Mesothelial cell of epicardium (in vitro differentiated cells): Measurements from ENCODE around the gene MTMR6. TPM values are rescaled to one million over a fixed set of nuclear protein-coding genes. Genes with fewer than 3 reads are reported as not detected.

ENCODE experiments used
- DNase-seq, 2 experiments: peaks; one replicate each; pipeline ENCODE4 v3.0.0; 2021; ENCODE audit warnings: low spot score in 2 of 2; ENCODE audit not compliant: unreplicated experiment in 2 of 2
- H3K27ac Mint-ChIP-seq: 2 replicates; pipeline ENCODE4 v1.8.0; 2021; ENCODE audit warnings: mixed read lengths
- H3K27me3 Mint-ChIP-seq: 2 replicates; pipeline ENCODE4 v1.8.0; 2021; ENCODE audit warnings: low read depth, mixed read lengths
- H3K36me3 Mint-ChIP-seq: 2 replicates; pipeline ENCODE4 v1.8.0; 2021; ENCODE audit warnings: mixed read lengths
- H3K4me1 Mint-ChIP-seq: 2 replicates; pipeline ENCODE4 v1.8.0; 2021; ENCODE audit warnings: mixed read lengths
- H3K4me3 Mint-ChIP-seq: 2 replicates; pipeline ENCODE4 v1.8.0; 2021; ENCODE audit warnings: mild to moderate bottlenecking, moderate library complexity, mixed read lengths
- H3K9me3 Mint-ChIP-seq: 2 replicates; pipeline ENCODE4 v1.8.0; 2021; ENCODE audit warnings: mixed read lengths
- CTCF ChIP-seq: fragments of 200-600 bp; sonication (generic); IDR thresholded peaks from one replicate; pipeline ENCODE4 v1.5.0; 2021; ENCODE audit warnings: antibody characterized with exemption; ENCODE audit not compliant: unreplicated experiment
- total RNA-seq: library from RNA; stranded (reverse); gene quantifications from 3 replicates; pipeline ENCODE4 v1.2.1, GENCODE V29; 2021

MTMR6 gene
- total RNA-seq, result 11.0 to 11.5 TPM (median 11.3 TPM) in 3 replicates

GRCh38 chr13:25286969-25287961 lies at the start of gene MTMR6:
MTMR6 (minus strand) TSS chr13:25287488; CDS start chr13:25287247, 241 bp downstream.
- Mint-ChIP-seq H3K36me3 (peaks cover 3% of the 10 kb centered on the region), H3K27me3 (peaks cover 15% of the 10 kb centered on the region), H3K9me3 (no peaks in the 10 kb centered on the region), H3K27ac (peak within 1 kb of the TSS; percentile 96), H3K4me1 (peaks cover 8% of the 10 kb centered on the region), H3K4me3 (peak within 1 kb of the TSS; percentile 96)
- DNase-seq, result peak; percentile 87 to 99
- peak; percentile 100 for TF ChIP-seq CTCF

- Mint-ChIP-seq H3K9me3 (no peaks in the 10 kb centered on the region), H3K36me3 (peaks cover 17% of the 10 kb centered on the region), H3K4me3 (no peak overlapping the region), H3K4me1 (no peaks in the 10 kb centered on the region), H3K27ac (no peak overlapping the region), H3K27me3 (no peaks in the 10 kb centered on the region)
- TF ChIP-seq CTCF, result no peak
- no peak for DNase-seq
Measured at GRCh38 chr13:25335856-25336255, 48.6 kb upstream of the MTMR6 start.

GRCh38 chr13:25330541-25330940 lies 43.3 kb upstream of the MTMR6 start:
- Mint-ChIP-seq H3K9me3 (no peaks in the 10 kb centered on the region), H3K36me3 (peaks cover 32% of the 10 kb centered on the region), H3K27me3 (no peaks in the 10 kb centered on the region), H3K4me3 (no peak overlapping the region), H3K27ac (no peak overlapping the region), H3K4me1 (no peaks in the 10 kb centered on the region)
- no peak for TF ChIP-seq CTCF
- DNase-seq, result no peak

GRCh38 chr13:25329706-25330105 lies 42.4 kb upstream of the MTMR6 start:
- no peak for TF ChIP-seq CTCF
- H3K9me3 Mint-ChIP-seq, result no peaks in the 10 kb centered on the region
- no peak overlapping the region for H3K4me3 Mint-ChIP-seq
- H3K36me3 Mint-ChIP-seq, result peaks cover 34% of the 10 kb centered on the region
- peak overlapping the region; percentile 7 for H3K27ac Mint-ChIP-seq
- H3K27me3 Mint-ChIP-seq, result no peaks in the 10 kb centered on the region
- DNase-seq, result no peak
- no peaks in the 10 kb centered on the region for H3K4me1 Mint-ChIP-seq

- Mint-ChIP-seq H3K4me3 (no peak overlapping the region), H3K9me3 (no peaks in the 10 kb centered on the region), H3K36me3 (peaks cover 21% of the 10 kb centered on the region), H3K27ac (peak overlapping the region; percentile 4), H3K27me3 (no peaks in the 10 kb centered on the region), H3K4me1 (no peaks in the 10 kb centered on the region)
- no peak for TF ChIP-seq CTCF
- DNase-seq, result no peak
Measured at GRCh38 chr13:25324100-25324499, 36.8 kb upstream of the MTMR6 start.
